ENCODE measurements around the gene USP44.

Gene USP44

GRCh38 chr12:95481072-95481471 lies 70.2 kb downstream of the USP44 start:
- DNase-seq (ENCODE audit: low spot score), result no peak
- Mint-ChIP-seq H3K9me3 (no peaks in the 10 kb centered on the region), H3K4me3 (peak overlapping the region; percentile 40), H3K4me1 (ENCODE audit: low read depth) (peaks cover 46% of the 10 kb centered on the region), H3K27ac (no peak overlapping the region), H3K27me3 (ENCODE audit: low read depth) (no peaks in the 10 kb centered on the region), H3K36me3 (ENCODE audit: low read depth) (peaks cover 57% of the 10 kb centered on the region)

- Mint-ChIP-seq H3K4me1 (ENCODE audit: low read depth) (peaks cover 52% of the 10 kb centered on the region), H3K4me3 (no peak overlapping the region), H3K27ac (no peak overlapping the region), H3K36me3 (ENCODE audit: low read depth) (peaks cover 59% of the 10 kb centered on the region), H3K27me3 (ENCODE audit: low read depth) (no peaks in the 10 kb centered on the region), H3K9me3 (no peaks in the 10 kb centered on the region)
- DNase-seq (ENCODE audit: low spot score), result no peak
These were observed 71.0 kb downstream of the USP44 start for GRCh38 chr12:95480230-95480629.

DNA sequence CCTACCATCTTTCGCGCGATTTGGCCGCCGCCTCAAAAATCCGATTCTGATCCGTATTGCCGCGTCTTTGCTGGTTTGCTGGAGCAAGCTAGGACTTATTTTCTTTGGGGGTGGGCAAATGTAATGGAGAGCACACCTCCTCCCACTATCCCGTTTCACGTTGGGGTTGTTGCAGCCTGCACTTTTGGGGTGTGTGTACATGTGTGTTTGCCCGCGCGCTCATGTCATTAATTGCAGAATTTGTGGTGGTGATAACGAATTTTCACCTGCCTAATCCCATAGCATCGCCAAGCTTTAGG lies 76.7 kb downstream of the USP44 start:
- peaks cover 36% of the 10 kb centered on the region for H3K4me1 Mint-ChIP-seq (ENCODE audit: low read depth)
- peak overlapping the region; percentile 100 for H3K4me3 Mint-ChIP-seq
- no peaks in the 10 kb centered on the region for H3K9me3 Mint-ChIP-seq
- peak overlapping the region; percentile 100 for H3K27ac Mint-ChIP-seq
- DNase-seq (ENCODE audit: low spot score), result no peak
- peaks cover 41% of the 10 kb centered on the region for H3K36me3 Mint-ChIP-seq (ENCODE audit: low read depth)
- no peaks in the 10 kb centered on the region for H3K27me3 Mint-ChIP-seq (ENCODE audit: low read depth)

DNA sequence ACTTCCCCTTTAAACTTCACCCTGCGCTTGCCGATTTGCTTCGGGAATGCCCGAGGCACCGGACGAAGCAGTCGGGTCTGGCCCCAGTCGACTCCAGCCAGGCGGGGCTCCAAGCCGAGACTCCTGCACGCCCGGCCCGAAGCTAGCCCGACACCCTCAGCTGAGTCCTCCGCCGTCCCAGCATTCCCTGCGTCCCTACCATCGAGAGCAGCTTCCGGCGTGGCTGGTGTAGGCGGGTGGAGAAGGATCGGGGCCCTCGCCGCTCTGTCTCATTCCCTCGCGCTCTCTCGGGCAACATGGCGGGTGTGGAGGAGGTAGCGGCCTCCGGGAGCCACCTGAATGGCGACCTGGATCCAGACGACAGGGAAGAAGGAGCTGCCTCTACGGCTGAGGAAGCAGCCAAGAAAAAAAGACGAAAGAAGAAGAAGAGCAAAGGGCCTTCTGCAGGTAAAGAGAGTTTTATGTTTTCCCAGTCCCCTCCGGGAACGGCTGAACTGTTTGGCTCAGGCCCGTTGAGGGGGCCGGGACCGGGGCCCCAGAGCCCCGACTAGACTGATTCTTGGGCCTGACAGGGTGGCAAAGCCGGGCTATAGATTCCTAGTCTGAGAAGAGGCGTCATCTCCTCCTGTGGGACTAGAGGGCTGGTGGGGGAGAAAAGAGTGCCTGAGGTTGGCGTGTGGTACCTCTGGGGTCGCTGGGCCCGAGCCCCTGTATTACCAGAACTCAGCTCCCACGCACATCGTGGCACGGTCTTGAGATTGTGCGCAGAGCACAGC lies 77.2 kb downstream of the USP44 start, which contains the start of gene METAP2:
Gene METAP2, plus strand, starts transcription at position 269 of the 776 bp plus-strand sequence. Its CDS starts 28 bp downstream, at position 297.
- H3K4me3 Mint-ChIP-seq, result peak within 1 kb of the TSS; percentile 100
- H3K9me3 Mint-ChIP-seq, result no peaks in the 10 kb centered on the region
- peak within 1 kb of the TSS; percentile 100 for H3K27ac Mint-ChIP-seq
- DNase-seq (ENCODE audit: low spot score), result peak; percentile 95
- no peaks in the 10 kb centered on the region for H3K27me3 Mint-ChIP-seq (ENCODE audit: low read depth)
- H3K36me3 Mint-ChIP-seq (ENCODE audit: low read depth), result peaks cover 37% of the 10 kb centered on the region
- peaks cover 33% of the 10 kb centered on the region for H3K4me1 Mint-ChIP-seq (ENCODE audit: low read depth)

DNA sequence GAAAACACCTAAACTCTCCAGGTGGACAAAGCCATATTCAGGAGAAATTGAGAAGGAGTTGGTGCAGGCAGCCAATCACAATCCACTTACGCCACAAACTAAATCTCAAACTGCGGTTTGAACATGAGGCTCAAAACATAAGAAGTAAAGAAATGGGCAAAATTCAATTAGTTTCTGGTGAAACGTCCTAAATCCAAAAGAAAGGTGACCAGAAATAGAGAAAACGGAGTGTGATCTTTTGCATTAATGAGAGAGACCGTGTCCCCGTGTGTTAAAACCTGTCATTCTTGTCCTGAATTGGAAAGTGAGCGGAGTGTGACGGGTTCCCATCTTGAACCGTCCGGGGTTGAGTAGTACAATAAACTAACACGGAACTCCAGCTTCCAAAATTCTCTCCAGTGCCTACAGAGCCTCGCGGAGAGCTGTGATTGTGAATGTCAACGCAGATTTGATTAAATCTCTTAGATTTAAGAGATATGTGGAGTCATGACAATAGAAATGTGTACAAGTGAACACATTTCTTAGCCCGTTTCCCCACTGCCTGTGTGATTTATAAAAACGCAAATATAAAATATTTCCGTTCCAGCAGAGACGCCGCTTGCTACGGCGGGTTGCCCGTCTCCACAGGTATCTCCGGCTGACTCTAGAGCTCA lies 77.9 kb downstream of the USP44 start:
- Mint-ChIP-seq H3K36me3 (ENCODE audit: low read depth) (peaks cover 30% of the 10 kb centered on the region), H3K27me3 (ENCODE audit: low read depth) (no peaks in the 10 kb centered on the region), H3K4me3 (peak overlapping the region; percentile 100), H3K4me1 (ENCODE audit: low read depth) (peaks cover 28% of the 10 kb centered on the region), H3K27ac (peak overlapping the region; percentile 100), H3K9me3 (no peaks in the 10 kb centered on the region)
- DNase-seq (ENCODE audit: low spot score), result peak; percentile 28

GRCh38 chr12:95470300-95470699 lies 81.0 kb downstream of the USP44 start:
- H3K36me3 Mint-ChIP-seq (ENCODE audit: low read depth), result peaks cover 6% of the 10 kb centered on the region
- no peaks in the 10 kb centered on the region for H3K9me3 Mint-ChIP-seq
- no peak overlapping the region for H3K4me3 Mint-ChIP-seq
- H3K27ac Mint-ChIP-seq, result no peak overlapping the region
- peaks cover 11% of the 10 kb centered on the region for H3K4me1 Mint-ChIP-seq (ENCODE audit: low read depth)
- H3K27me3 Mint-ChIP-seq (ENCODE audit: low read depth), result no peaks in the 10 kb centered on the region
- no peak for DNase-seq (ENCODE audit: low spot score)

Measured in T-helper 2 cell treated with Interferon-gamma antibody and Interleukin-4, amounts not matched to agents 5 μg/mL and 100 μg/mL, for 36 hours (primary cell).